ENCODE measurements around the gene ZNF366.

- TF ChIP-seq POLR2A (IDR thresholded peaks at IDR 0.05) (no peak), CTCF (IDR thresholded peaks at IDR 0.05) (no peak)
These were observed 68.0 kb downstream of the ZNF366 start for GRCh38 chr5:72439192-72439591.
